Upper lobe of left lung (tissue), 4 donors: Measurements from ENCODE around the gene IL16.

Experiments used
- CTCF ChIP-seq, 6 experiments: fragments of 450-650 bp in 4 of 6; fragments of 200-600 bp in 2 of 6; sonication (generic) in 2 of 6; IDR thresholded peaks; one replicate each; pipeline ENCODE4 v1.5.1; 2016 to 2019; ENCODE audit warnings: antibody characterized with exemption in 6 of 6
- POLR2A ChIP-seq, 4 donors: fragments of 450-650 bp; IDR thresholded peaks; one replicate each; pipeline ENCODE4 v1.5.1; 2016 to 2017; ENCODE audit warnings: antibody characterized with exemption in 4 of 4, mild to moderate bottlenecking in 2 of 4

GRCh38 chr15:81239190-81239589, 42.5 kb downstream of the IL16 start:
- TF ChIP-seq CTCF (IDR thresholded peaks at IDR 0.05) = no peak
- TF ChIP-seq POLR2A (IDR thresholded peaks at IDR 0.05) = no peak
